Stimulated activated CD8-positive, alpha-beta memory T cell treated with anti-CD3 and anti-CD28 coated beads, Interleukin-7, amount 100 ng/mL, for 24 hours (primary cell): ENCODE results near the gene ACVR1B.

Experiments
- DNase-seq: peaks from one replicate; pipeline ENCODE4 v3.0.0-alpha.2; 2020; ENCODE audit warnings: low read depth

The ACVR1B gene

DNA sequence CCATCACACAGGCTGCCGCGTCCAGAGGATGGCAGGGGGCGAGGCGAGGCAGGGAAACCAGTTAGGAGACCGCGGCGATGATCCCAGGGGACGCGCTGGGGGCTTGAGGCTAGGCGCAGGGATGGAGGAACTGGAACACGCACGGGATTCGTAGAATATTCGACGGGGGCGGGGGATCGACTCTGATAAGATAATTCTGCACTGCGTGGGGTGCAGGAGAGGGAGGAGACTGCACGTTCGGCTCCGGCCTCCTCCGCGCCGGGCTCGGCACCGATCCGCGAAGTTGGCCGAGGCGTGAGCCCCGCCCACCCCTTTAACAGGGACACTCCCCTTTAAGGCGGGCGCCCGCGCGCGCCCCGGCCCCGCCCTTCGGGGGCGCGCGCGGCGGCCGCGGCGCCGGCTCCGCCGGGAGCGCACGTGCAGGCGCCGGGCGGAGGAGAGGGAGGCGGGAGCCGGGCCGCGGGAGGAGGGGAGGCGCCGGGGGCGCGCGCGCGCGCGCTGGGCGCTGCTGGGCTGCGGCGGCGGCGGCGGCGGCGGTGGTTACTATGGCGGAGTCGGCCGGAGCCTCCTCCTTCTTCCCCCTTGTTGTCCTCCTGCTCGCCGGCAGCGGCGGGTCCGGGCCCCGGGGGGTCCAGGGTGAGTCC lies at the start of gene ACVR1B:
ACVR1B (plus strand) TSS at position 501 of the 644 bp plus-strand sequence; CDS start at position 546, 45 bp downstream.
- DNase-seq, result peak; percentile 76

GRCh38 chr12:51901881-51902280 lies 49.6 kb upstream of the ACVR1B start:
- no peak for DNase-seq

GRCh38 chr12:51904951-51905470 lies 46.5 kb upstream of the ACVR1B start:
- no peak for DNase-seq

DNA sequence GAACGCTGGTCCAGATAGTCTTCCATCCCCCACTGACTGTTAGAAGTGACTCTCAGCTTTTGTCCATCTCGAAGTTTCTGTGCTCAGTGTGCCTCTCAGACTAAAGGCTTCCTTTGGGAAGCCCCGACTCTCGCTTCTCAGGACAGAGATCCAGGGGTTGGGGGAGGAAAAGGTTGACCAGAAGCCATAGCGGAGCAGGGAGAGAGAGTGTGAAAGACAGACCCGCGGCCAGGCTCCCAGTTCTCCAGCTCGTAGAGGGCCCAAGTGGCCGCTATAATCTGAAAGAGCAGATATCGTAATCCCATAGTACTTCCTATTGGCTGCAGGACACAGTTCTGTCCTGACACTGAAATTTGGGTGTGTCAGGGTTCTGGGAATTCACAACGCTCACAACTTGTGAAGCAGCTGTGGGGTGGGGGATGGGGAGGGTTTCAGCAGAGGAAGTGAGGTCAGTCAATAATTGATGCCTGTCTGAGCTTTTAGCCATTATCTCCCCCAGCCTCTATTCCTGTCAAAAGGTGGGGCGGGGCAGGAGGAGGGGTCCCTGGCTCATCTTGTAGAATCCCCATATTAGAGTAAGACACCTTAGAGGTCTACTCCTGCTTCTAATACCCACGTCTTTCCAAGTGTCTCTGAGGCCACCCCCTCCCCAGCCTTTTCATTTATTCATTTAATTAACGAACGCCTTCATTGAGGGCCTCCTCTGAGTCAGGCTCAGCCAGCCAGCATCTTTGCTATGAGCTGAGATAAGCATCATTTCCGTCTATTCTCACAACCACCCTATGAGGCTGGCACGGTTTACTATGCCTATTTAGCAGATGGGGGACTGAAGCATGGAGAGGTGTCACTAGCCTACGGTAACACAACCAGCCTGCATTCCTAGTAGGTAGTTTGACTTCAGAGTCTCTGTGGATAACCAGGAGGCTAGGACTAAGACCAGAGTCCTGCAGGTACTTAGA lies 45.7 kb upstream of the ACVR1B start:
- no peak for DNase-seq

GRCh38 chr12:51906430-51907082 lies 44.9 kb upstream of the ACVR1B start:
- no peak for DNase-seq

- DNase-seq, result no peak
Observed at GRCh38 chr12:51907083-51907855, 44.2 kb upstream of the ACVR1B start, which contains the start of gene ACVRL1. ACVRL1 (plus strand) TSS chr12:51907504; CDS start chr12:51912475, 4,971 bp downstream.

DNA sequence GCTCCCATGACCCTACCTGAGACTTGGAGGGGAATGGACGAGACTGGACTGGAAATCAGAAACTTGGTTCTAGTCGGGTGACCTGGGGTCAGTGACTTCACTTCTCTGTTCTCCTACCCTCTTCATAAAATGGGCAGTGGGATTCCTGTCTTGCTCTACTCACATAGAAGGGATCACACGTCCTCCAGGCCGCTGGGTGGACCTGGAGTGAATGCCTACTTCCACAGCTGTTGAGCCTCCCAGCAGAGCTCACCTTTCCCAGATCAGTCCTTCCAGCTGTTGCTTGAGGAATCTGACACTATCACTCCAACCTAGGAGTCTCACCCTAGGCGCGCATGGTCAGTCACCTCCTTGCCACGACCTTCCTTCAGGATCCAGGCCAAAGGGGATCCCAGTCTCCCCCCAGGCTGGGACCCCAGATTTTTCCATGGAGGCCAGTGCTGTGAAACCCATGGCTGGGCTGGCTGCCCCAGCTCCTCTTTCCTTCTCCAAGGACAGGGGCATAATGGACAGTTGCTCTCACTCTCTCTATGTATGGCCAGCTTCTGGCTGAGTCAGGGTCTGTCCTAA lies 43.6 kb upstream of the ACVR1B start:
- DNase-seq, result no peak

DNA sequence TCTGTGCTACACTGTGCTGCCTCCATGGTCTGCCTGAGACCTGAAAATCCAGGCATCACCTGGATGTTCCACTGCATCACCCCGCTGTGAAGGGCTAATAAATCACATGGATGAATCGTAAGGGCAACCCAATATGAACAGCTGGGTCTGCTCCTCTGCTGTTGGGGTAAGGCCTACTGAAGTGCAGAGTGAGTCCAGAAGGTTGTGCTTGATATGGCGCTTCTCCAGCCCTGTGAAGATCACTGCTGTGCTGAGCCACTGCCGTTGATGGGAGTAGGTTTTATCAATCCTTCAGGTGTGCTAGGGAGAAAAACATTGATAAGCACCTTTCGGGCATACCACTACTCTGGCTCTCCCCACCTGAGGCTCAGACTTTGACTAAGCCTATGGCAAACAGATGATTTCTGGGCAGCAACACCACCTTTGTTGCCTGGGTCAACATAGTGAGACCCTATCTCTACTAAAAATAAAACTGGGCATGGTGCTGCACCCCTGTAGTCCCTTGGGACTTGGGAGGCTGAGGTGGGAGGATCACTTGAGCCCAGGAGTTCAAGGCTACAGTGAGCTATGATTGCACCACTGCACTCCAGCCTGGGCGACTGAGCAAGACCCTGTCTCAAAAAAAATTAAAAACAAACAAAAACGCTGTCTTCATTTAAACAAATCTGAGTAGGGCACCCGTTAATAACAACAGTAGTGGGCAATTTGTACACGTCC lies 42.5 kb upstream of the ACVR1B start:
- DNase-seq, result no peak

DNA sequence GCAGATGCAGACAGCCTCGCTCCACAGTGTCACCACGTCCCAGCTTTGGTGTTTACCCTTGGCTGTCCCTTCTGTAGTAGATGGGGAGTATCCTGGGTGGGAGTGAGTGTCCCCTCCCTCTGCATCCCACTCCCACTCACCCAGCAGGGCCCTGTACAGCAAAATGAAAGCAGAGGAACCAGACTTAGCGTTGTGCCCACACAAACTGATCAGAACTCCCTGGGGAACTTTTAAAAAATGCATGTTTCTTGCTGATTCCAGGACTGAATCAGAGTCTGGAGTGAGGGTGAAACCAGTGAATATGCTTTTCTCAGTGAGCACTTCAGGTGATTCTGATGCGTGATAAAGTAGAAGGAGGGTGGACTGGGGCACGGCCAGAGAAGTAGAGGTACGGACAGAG lies 41.3 kb upstream of the ACVR1B start:
- DNase-seq, result no peak

DNA sequence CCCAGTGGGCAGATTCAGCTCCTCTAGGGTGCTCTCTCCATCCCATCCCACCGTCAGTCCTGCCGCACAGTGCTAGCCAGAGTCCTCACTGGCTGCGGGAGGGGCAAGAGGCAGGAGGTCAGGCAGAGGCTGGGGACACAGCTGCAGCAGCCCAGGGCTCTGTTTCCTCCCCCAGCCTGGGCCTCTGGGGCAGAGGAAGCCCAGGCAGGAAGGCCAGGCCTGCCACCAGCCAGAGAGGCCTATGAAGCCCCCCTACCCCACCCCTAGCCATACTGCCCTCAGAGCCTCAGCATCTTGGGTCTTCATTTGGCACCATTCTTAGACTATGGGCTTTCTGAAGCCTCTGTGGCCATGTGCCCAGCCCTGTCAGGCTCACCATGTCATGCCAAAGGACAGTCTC lies 40.8 kb upstream of the ACVR1B start:
- DNase-seq, result no peak

DNA sequence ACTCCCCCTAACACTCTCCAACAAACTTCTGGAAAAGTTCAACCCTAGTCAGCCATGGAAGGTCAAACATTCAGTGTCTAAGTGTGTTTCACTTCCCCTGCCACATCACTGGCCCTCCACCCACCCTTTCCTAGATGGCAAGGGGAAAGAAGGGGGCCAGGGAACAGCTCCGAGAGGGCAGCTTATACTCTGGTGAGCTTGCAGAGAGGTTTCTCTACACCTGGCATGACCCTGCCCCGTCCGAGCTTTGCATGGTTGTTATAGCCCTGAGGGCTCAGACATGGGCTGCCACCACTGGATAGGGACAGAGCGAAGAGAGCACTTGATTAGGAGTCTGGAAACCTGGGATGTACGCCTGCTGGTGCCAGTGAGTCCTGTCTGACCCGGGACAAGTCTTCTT lies 40.2 kb upstream of the ACVR1B start:
- DNase-seq, result no peak

GRCh38 chr12:51911788-51912711 lies 39.4 kb upstream of the ACVR1B start:
- no peak for DNase-seq

DNA sequence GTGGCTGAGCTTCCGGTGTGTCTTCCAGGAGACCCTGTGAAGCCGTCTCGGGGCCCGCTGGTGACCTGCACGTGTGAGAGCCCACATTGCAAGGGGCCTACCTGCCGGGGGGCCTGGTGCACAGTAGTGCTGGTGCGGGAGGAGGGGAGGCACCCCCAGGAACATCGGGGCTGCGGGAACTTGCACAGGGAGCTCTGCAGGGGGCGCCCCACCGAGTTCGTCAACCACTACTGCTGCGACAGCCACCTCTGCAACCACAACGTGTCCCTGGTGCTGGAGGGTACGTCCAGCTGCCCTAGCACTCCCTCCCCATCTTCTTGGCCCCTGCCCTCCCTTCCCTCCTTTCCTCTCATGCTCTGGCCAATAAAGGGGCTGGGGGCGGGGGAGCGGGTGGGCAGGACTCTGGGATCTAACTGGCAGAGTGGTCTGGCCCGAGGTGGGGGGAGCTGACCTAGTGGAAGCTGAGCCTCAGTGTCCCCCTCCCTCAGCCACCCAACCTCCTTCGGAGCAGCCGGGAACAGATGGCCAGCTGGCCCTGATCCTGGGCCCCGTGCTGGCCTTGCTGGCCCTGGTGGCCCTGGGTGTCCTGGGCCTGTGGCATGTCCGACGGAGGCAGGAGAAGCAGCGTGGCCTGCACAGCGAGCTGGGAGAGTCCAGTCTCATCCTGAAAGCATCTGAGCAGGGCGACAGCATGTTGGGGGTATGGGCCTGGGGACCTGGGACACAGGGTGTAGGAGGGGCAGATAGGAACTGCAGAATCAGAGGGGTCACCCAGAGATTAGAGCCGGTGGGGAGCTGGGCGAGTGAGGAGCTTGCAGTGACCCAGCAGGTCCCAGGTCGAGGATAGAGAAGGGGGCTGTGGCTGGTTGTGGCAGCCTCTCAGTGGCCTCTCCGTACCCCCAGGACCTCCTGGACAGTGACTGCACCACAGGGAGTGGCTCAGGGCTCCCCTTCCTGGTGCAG lies 38.1 kb upstream of the ACVR1B start:
- DNase-seq, result no peak

GRCh38 chr12:51914034-51914923 lies 37.2 kb upstream of the ACVR1B start:
- no peak for DNase-seq

DNA sequence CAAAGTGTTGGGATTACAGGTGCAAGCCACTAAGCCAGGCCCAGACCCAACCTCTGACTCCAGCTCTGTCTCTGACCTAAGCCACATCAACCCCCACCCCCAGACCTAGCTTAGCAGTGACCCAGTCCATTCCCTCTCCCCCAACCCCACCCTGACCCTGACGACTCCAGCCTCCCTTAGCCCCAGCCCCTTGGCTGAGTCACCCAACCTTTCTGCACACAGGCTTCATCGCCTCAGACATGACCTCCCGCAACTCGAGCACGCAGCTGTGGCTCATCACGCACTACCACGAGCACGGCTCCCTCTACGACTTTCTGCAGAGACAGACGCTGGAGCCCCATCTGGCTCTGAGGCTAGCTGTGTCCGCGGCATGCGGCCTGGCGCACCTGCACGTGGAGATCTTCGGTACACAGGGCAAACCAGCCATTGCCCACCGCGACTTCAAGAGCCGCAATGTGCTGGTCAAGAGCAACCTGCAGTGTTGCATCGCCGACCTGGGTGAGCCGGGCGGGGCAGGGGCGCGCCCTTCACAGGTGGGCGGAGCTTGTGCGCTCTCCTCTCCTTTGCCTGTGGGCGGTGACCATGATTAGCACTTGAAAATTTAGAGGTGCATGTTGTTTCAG lies 36.4 kb upstream of the ACVR1B start:
- no peak for DNase-seq

DNA sequence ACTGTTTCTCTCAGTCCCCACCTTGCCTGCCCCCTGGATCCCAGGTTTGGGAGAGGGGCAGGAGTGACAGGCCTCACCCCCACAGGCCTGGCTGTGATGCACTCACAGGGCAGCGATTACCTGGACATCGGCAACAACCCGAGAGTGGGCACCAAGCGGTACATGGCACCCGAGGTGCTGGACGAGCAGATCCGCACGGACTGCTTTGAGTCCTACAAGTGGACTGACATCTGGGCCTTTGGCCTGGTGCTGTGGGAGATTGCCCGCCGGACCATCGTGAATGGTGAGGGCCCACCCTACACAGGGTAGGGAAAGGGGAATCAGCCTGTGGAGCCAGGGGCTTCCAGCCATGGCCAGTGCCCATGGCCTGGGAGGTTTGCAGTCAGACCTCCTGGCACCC lies 35.5 kb upstream of the ACVR1B start:
- no peak for DNase-seq
